DMS153 (cell line): ENCODE data around the gene OR6B3.
A peak's percentile ranks its signal among the peaks of the same experiment; 100 is the strongest.

Experiments
- DNase-seq: peaks from one replicate; lab custom pipeline; 2025; lab: John Stamatoyannopoulos, UW

OR6B3 gene

GRCh38 chr2:240053173-240054155 lies at the start of gene OR6B3:
Gene OR6B3, minus strand, starts transcription at chr2:240053521.
- no peak for DNase-seq

- DNase-seq, result no peak
Measured at GRCh38 chr2:240098349-240098748, 45.0 kb upstream of the OR6B3 start.

- no peak for DNase-seq
Measured at GRCh38 chr2:240095556-240096523, 42.5 kb upstream of the OR6B3 start.

- DNase-seq, result no peak
Measured at GRCh38 chr2:240089306-240089705, 36.0 kb upstream of the OR6B3 start.

- DNase-seq, result no peak
Measured at GRCh38 chr2:240086563-240086962, 33.2 kb upstream of the OR6B3 start.

- no peak for DNase-seq
Measured at GRCh38 chr2:240078631-240079030, 25.3 kb upstream of the OR6B3 start.

GRCh38 chr2:240077442-240077841 lies 24.1 kb upstream of the OR6B3 start:
- DNase-seq, result no peak

- no peak for DNase-seq
Measured at GRCh38 chr2:240074545-240074944, 21.2 kb upstream of the OR6B3 start.

GRCh38 chr2:240070907-240071306 lies 17.6 kb upstream of the OR6B3 start:
- DNase-seq, result no peak

- no peak for DNase-seq
Measured at GRCh38 chr2:240069829-240070228, 16.5 kb upstream of the OR6B3 start.

GRCh38 chr2:240068193-240068592 lies 14.9 kb upstream of the OR6B3 start:
- no peak for DNase-seq

GRCh38 chr2:240066489-240066888 lies 13.2 kb upstream of the OR6B3 start:
- DNase-seq, result no peak

- DNase-seq, result no peak
Measured at GRCh38 chr2:240064898-240065297, 11.6 kb upstream of the OR6B3 start.

- peak; percentile 27 for DNase-seq
Measured at GRCh38 chr2:240060977-240061591, 7.8 kb upstream of the OR6B3 start.

GRCh38 chr2:240056678-240057077 lies 3.4 kb upstream of the OR6B3 start:
- no peak for DNase-seq

- DNase-seq, result no peak
Measured at GRCh38 chr2:240055177-240055917, 2.0 kb upstream of the OR6B3 start.

GRCh38 chr2:240052524-240052923 lies 797 bp downstream of the OR6B3 start:
- DNase-seq, result no peak

GRCh38 chr2:240051697-240052096 lies 1.6 kb downstream of the OR6B3 start:
- no peak for DNase-seq

GRCh38 chr2:240050278-240050677 lies 3.0 kb downstream of the OR6B3 start:
- DNase-seq, result no peak

GRCh38 chr2:240048237-240048636 lies 5.1 kb downstream of the OR6B3 start:
- DNase-seq, result no peak

GRCh38 chr2:240045098-240045497 lies 8.2 kb downstream of the OR6B3 start:
- DNase-seq, result no peak
